ENCODE data around the gene GGCX. TPM values are rescaled to one million over a fixed set of nuclear protein-coding genes. Genes with fewer than 3 reads are reported as not detected.

GGCX gene
- total and polyA plus RNA-seq, 9 of the 15 experiments (the other 6 are each of a cell fraction or from before 2014, with no cell fraction given), result 14.4 to 47.1 (median 28.1) TPM

DNA sequence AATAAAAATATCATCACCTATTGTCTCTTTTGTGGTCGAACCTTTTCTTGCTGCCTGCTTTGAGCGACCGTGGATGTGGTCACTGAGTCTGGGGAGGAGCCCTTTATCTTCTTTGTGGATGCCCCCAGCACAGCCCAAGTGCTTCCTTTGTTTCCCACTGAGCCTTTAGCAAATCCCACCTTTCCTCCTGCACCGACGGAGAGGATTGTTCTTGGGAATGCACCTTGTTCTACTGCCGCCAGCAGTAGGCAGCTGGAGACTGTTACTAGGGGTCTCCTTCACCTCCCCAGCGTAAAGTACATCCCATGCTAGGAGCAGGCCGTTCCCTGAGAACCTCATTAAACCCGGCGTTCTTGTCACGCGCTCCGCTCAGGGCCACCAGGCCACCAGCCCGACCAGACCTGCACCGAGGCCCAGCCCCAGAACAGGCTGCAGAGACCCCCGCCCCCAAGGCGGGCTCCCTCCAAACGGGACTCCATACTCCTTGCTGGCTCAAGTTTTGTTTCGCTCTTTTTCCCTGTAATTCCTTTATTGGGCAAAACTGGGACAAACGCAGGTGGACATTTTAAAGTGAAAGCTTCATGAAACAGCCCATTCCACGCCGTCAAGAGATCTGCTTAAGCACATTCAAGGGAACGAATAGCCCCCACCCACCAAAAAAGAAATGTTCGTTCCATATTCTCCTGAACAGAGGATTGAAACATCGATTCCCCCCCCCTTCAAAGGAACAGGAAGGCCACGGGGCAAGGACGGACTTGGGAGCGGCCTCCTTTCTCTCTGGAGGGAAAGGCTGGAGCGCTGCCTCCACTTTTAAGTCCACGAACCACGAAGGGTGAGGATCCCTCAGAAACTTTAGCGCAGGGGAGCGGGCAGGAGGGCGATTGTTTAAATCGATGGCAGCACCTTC is 23.4 kb downstream of the GGCX start:
- Histone ChIP-seq H3K79me2 (ENCODE audit: control insufficient read depth, insufficient read depth, low read length) (peaks cover 63% of the 10 kb centered on the region), H3K27me3 (ENCODE audit: control insufficient read depth in 2 of 2, insufficient read depth in 2 of 2, low read length in 2 of 2) (no peaks in the 10 kb centered on the region), H3K36me3 (ENCODE audit: control insufficient read depth, insufficient read depth, low read length) (peaks cover 34% of the 10 kb centered on the region), H3K9me3 (replicated peaks; ENCODE audit: control insufficient read depth, insufficient read depth, low read depth, low read length) (no peaks in the 10 kb centered on the region), H3K27ac (ENCODE audit: extremely low read depth, low read depth, low read length) (peak overlapping the region; percentile 100), H3K4me2 (ENCODE audit: insufficient read depth, low read length) (peak overlapping the region; percentile 98), H2AFZ (ENCODE audit: low read depth, low read length) (peak overlapping the region; percentile 96), H3K9ac (ENCODE audit: insufficient read depth in 1 of 2, low read depth in 2 of 2, low read length in 2 of 2) (peak overlapping the region; percentile 100), H3K4me1 (replicated peaks in 1 of 2; ENCODE audit: control insufficient read depth in 2 of 2, insufficient read depth in 2 of 2, low read length in 2 of 2) (peaks cover 9 to 23% of the 10 kb centered on the region in 2 experiments), H4K20me1 (replicated peaks; ENCODE audit: control insufficient read depth, insufficient read depth, low read length) (peaks cover 34% of the 10 kb centered on the region), H3K4me3 (peak overlapping the region; percentile 68), H3K9me1 (ENCODE audit: control insufficient read depth, insufficient read depth, low read length) (peaks cover 3% of the 10 kb centered on the region)
- BruUV-seq (replicated peaks), result TSS peak; percentile 70
- 3% methylated on average over 35 of the region's 35 CpGs for WGBS (ENCODE audit: insufficient coverage, low coverage, missing lambda C conversion rate)
- in situ Hi-C loops (cut with MboI), result no loop called here
- ChIA-PET CTCF (ENCODE audit: low intra/inter-chr PET ratio) (interaction anchor here (1.8 kb wide), 1 partner anchor 118 kb away, joined by 5 read pairs; no protein-coding TSS in a partner anchor), POLR2A (interaction anchor here (0.8 to 24.3 kb wide), 25 partner anchors 9 to 631 kb away, joined by 3 to 1576 read pairs (median 14); partner anchors contain the start of genes C2orf68, CAPG, ELMOD3 and GGCX)
- ATAC-seq (peak; percentile 48), FAIRE-seq (no peak), DNase-seq (ENCODE audit: extremely low read depth in 1 of 4, low spot score in 3 of 4) (peak; percentile 32 to 70 (median 48))
- intact Hi-C loops (cut with micrococcal nuclease), result loop anchor here (2.0 to 5.0 kb wide), 2 partner anchors 69 to 101 kb away; no protein-coding TSS in a partner anchor
- TF ChIP-seq, protein P1, sequence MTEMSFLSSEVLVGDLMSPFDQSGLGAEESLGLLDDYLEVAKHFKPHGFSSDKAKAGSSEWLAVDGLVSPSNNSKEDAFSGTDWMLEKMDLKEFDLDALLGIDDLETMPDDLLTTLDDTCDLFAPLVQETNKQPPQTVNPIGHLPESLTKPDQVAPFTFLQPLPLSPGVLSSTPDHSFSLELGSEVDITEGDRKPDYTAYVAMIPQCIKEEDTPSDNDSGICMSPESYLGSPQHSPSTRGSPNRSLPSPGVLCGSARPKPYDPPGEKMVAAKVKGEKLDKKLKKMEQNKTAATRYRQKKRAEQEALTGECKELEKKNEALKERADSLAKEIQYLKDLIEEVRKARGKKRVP (CRISPR knock-in tag; IDR thresholded peaks at IDR 0.05), result no peak
- TF ChIP-seq TSC22D4 (tag; IDR thresholded peaks at IDR 0.05) (no peak), ZNF436 (CRISPR knock-in tag; IDR thresholded peaks at IDR 0.05) (no peak), ZNF431 (CRISPR knock-in tag; IDR thresholded peaks at IDR 0.05) (no peak)
- TF ChIP-seq, protein P2, sequence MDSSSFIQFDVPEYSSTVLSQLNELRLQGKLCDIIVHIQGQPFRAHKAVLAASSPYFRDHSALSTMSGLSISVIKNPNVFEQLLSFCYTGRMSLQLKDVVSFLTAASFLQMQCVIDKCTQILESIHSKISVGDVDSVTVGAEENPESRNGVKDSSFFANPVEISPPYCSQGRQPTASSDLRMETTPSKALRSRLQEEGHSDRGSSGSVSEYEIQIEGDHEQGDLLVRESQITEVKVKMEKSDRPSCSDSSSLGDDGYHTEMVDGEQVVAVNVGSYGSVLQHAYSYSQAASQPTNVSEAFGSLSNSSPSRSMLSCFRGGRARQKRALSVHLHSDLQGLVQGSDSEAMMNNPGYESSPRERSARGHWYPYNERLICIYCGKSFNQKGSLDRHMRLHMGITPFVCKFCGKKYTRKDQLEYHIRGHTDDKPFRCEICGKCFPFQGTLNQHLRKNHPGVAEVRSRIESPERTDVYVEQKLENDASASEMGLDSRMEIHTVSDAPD (CRISPR knock-in tag; IDR thresholded peaks at IDR 0.05), result no peak
- TF ChIP-seq, protein P3, sequence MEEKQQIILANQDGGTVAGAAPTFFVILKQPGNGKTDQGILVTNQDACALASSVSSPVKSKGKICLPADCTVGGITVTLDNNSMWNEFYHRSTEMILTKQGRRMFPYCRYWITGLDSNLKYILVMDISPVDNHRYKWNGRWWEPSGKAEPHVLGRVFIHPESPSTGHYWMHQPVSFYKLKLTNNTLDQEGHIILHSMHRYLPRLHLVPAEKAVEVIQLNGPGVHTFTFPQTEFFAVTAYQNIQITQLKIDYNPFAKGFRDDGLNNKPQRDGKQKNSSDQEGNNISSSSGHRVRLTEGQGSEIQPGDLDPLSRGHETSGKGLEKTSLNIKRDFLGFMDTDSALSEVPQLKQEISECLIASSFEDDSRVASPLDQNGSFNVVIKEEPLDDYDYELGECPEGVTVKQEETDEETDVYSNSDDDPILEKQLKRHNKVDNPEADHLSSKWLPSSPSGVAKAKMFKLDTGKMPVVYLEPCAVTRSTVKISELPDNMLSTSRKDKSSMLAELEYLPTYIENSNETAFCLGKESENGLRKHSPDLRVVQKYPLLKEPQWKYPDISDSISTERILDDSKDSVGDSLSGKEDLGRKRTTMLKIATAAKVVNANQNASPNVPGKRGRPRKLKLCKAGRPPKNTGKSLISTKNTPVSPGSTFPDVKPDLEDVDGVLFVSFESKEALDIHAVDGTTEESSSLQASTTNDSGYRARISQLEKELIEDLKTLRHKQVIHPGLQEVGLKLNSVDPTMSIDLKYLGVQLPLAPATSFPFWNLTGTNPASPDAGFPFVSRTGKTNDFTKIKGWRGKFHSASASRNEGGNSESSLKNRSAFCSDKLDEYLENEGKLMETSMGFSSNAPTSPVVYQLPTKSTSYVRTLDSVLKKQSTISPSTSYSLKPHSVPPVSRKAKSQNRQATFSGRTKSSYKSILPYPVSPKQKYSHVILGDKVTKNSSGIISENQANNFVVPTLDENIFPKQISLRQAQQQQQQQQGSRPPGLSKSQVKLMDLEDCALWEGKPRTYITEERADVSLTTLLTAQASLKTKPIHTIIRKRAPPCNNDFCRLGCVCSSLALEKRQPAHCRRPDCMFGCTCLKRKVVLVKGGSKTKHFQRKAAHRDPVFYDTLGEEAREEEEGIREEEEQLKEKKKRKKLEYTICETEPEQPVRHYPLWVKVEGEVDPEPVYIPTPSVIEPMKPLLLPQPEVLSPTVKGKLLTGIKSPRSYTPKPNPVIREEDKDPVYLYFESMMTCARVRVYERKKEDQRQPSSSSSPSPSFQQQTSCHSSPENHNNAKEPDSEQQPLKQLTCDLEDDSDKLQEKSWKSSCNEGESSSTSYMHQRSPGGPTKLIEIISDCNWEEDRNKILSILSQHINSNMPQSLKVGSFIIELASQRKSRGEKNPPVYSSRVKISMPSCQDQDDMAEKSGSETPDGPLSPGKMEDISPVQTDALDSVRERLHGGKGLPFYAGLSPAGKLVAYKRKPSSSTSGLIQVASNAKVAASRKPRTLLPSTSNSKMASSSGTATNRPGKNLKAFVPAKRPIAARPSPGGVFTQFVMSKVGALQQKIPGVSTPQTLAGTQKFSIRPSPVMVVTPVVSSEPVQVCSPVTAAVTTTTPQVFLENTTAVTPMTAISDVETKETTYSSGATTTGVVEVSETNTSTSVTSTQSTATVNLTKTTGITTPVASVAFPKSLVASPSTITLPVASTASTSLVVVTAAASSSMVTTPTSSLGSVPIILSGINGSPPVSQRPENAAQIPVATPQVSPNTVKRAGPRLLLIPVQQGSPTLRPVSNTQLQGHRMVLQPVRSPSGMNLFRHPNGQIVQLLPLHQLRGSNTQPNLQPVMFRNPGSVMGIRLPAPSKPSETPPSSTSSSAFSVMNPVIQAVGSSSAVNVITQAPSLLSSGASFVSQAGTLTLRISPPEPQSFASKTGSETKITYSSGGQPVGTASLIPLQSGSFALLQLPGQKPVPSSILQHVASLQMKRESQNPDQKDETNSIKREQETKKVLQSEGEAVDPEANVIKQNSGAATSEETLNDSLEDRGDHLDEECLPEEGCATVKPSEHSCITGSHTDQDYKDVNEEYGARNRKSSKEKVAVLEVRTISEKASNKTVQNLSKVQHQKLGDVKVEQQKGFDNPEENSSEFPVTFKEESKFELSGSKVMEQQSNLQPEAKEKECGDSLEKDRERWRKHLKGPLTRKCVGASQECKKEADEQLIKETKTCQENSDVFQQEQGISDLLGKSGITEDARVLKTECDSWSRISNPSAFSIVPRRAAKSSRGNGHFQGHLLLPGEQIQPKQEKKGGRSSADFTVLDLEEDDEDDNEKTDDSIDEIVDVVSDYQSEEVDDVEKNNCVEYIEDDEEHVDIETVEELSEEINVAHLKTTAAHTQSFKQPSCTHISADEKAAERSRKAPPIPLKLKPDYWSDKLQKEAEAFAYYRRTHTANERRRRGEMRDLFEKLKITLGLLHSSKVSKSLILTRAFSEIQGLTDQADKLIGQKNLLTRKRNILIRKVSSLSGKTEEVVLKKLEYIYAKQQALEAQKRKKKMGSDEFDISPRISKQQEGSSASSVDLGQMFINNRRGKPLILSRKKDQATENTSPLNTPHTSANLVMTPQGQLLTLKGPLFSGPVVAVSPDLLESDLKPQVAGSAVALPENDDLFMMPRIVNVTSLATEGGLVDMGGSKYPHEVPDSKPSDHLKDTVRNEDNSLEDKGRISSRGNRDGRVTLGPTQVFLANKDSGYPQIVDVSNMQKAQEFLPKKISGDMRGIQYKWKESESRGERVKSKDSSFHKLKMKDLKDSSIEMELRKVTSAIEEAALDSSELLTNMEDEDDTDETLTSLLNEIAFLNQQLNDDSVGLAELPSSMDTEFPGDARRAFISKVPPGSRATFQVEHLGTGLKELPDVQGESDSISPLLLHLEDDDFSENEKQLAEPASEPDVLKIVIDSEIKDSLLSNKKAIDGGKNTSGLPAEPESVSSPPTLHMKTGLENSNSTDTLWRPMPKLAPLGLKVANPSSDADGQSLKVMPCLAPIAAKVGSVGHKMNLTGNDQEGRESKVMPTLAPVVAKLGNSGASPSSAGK (IDR thresholded peaks at IDR 0.05), result peak; percentile 70

Measured in K562 (cell line).